ENCODE results near the gene FAXDC2. TPM values are rescaled to one million over a fixed set of nuclear protein-coding genes. Genes with fewer than 3 reads are reported as not detected.

FAXDC2 gene
- total and polyA plus RNA-seq, 2 donors (not counting 1 experiment from before 2014, with no cell fraction given): 11.9 to 20.6 TPM

DNA sequence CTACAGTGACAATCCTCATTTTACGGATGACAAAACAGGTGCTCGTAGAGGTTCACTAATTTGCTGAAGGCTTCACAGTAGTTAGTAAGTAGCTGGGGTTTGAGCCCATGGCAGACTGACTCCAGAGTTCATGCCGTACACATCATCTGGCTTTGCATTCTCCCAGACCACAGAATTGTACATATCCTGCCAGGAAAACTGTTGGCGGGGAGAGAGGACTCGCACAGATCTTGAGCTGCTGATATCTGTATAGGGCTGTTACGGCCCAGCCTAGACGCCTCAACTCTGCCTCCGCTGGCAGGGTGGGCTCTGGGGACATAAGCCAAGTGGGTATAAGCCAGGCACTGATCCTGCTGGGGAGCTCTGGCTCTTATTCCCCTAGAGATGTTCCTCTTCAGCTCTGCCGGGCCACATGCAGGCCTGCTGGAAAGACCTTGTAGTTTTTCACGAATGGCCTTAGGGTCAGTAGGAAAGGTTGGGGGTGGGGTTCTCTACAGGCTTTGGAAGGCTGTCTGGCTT, 79.0 kb downstream of the FAXDC2 start:
- Histone ChIP-seq H3K79me2 (ENCODE audit: control insufficient read depth, insufficient read depth, low read length) (peaks cover 97% of the 10 kb centered on the region), H3K27ac (ENCODE audit: insufficient read depth, low read length) (peak overlapping the region; percentile 55), H2AFZ (ENCODE audit: low read length) (no peak overlapping the region), H3K36me3 (ENCODE audit: control insufficient read depth, insufficient read depth, low read length) (no peaks in the 10 kb centered on the region), H3K9me3 (ENCODE audit: control insufficient read depth, insufficient read depth, low read depth, low read length) (no peaks in the 10 kb centered on the region), H3K4me2 (ENCODE audit: extremely low read depth, insufficient read depth, low read length) (peak overlapping the region; percentile 59), H4K20me1 (ENCODE audit: control insufficient read depth, extremely low read depth, insufficient read depth, low read length) (peaks cover 12% of the 10 kb centered on the region), H3K9ac (ENCODE audit: insufficient read depth, low read length) (no peak overlapping the region), H3K4me3 (replicated peaks in 1 of 4; ENCODE audit: control extremely low read depth in 1 of 4, insufficient read depth in 1 of 4, low read depth in 3 of 4, low read length in 4 of 4) (peak overlapping the region in 2 of 4 experiments; percentile 8 to 30), H3K4me1 (ENCODE audit: control insufficient read depth, extremely low read depth, insufficient read depth, low read length) (peaks cover 11% of the 10 kb centered on the region), H3K27me3 (ENCODE audit: control insufficient read depth, insufficient read depth, low read length) (no peaks in the 10 kb centered on the region)
- TF ChIP-seq EZH2 (IDR thresholded peaks at IDR 0.05; ENCODE audit: low read length, missing control alignments): no peak
- TF ChIP-seq, protein P1, sequence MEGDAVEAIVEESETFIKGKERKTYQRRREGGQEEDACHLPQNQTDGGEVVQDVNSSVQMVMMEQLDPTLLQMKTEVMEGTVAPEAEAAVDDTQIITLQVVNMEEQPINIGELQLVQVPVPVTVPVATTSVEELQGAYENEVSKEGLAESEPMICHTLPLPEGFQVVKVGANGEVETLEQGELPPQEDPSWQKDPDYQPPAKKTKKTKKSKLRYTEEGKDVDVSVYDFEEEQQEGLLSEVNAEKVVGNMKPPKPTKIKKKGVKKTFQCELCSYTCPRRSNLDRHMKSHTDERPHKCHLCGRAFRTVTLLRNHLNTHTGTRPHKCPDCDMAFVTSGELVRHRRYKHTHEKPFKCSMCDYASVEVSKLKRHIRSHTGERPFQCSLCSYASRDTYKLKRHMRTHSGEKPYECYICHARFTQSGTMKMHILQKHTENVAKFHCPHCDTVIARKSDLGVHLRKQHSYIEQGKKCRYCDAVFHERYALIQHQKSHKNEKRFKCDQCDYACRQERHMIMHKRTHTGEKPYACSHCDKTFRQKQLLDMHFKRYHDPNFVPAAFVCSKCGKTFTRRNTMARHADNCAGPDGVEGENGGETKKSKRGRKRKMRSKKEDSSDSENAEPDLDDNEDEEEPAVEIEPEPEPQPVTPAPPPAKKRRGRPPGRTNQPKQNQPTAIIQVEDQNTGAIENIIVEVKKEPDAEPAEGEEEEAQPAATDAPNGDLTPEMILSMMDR (conservative IDR thresholded peaks at IDR 0.05 in 1 of 2, IDR thresholded peaks at IDR 0.05 in 1 of 2; ENCODE audit: low read depth in 1 of 2, low read length in 2 of 2): no peak
- DNase-seq (ENCODE audit: low read depth in 2 of 2): peak; percentile 89 to 96

DNA sequence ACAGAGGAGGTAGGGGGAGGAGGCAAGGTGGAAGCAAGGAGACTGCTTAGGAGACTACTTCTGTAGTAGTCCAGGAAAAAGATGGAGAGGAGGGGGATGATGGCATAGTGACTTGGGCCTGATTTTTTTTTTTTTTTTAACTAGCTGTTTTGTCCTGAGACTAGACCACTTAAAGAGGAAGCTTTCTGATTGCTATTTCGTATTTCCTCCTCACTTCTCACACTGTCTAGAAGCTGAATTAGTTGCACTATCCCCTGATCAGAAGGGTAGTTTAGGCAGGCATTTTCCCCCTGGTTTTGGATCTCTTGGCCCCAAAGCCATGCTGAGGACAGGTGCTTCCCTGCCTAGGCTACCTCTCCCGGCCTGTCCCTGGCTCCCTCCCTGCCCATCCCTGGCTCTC, 80.3 kb downstream of the FAXDC2 start:
- no peak overlapping the region for H3K9ac ChIP-seq (ENCODE audit: insufficient read depth, low read length)
- H3K4me2 ChIP-seq (ENCODE audit: extremely low read depth, insufficient read depth, low read length): no peak overlapping the region
- no peak overlapping the region for H3K4me3 ChIP-seq (replicated peaks in 1 of 4; ENCODE audit: control extremely low read depth in 1 of 4, insufficient read depth in 1 of 4, low read depth in 3 of 4, low read length in 4 of 4)
- H3K79me2 ChIP-seq (ENCODE audit: control insufficient read depth, insufficient read depth, low read length): peaks cover 97% of the 10 kb centered on the region
- no peaks in the 10 kb centered on the region for H3K9me3 ChIP-seq (ENCODE audit: control insufficient read depth, insufficient read depth, low read depth, low read length)
- TF ChIP-seq EZH2 (IDR thresholded peaks at IDR 0.05; ENCODE audit: low read length, missing control alignments): no peak
- TF ChIP-seq, protein P1 (conservative IDR thresholded peaks at IDR 0.05 in 1 of 2, IDR thresholded peaks at IDR 0.05 in 1 of 2; ENCODE audit: low read depth in 1 of 2, low read length in 2 of 2): no peak
- no peak overlapping the region for H2AFZ ChIP-seq (ENCODE audit: low read length)
- no peak for DNase-seq (ENCODE audit: low read depth in 2 of 2)
- H4K20me1 ChIP-seq (ENCODE audit: control insufficient read depth, extremely low read depth, insufficient read depth, low read length): peaks cover 12% of the 10 kb centered on the region
- no peaks in the 10 kb centered on the region for H3K27me3 ChIP-seq (ENCODE audit: control insufficient read depth, insufficient read depth, low read length)
- peaks cover 9% of the 10 kb centered on the region for H3K4me1 ChIP-seq (ENCODE audit: control insufficient read depth, extremely low read depth, insufficient read depth, low read length)
- no peaks in the 10 kb centered on the region for H3K36me3 ChIP-seq (ENCODE audit: control insufficient read depth, insufficient read depth, low read length)
- no peak overlapping the region for H3K27ac ChIP-seq (ENCODE audit: insufficient read depth, low read length)

Other genes starting within 250 kb of the FAXDC2 start
- gene LARP1, start 95.2 kb downstream of the FAXDC2 start, total RNA-seq: 32.4 and 51.0 TPM in 2 replicates
- gene LARP1, start 95.2 kb downstream of the FAXDC2 start, polyA plus RNA-seq: 81.3 and 115 TPM in 2 replicates
- 50.1 and 50.7 TPM in 2 replicates for gene CNOT8, start 8.0 kb upstream of the FAXDC2 start, total RNA-seq
- 46.7 and 66.7 TPM in 2 replicates for gene CNOT8, start 8.0 kb upstream of the FAXDC2 start, polyA plus RNA-seq
- 12.1 and 13.1 TPM in 2 replicates for gene GEMIN5, start 87.6 kb upstream of the FAXDC2 start, total RNA-seq
- 7.7 and 11.2 TPM in 2 replicates for gene GEMIN5, start 87.6 kb upstream of the FAXDC2 start, polyA plus RNA-seq
- gene MRPL22, start 90.5 kb upstream of the FAXDC2 start, total RNA-seq: 16.7 and 17.8 TPM in 2 replicates
- gene MRPL22, start 90.5 kb upstream of the FAXDC2 start, polyA plus RNA-seq: 42.6 and 66.6 TPM in 2 replicates
- under 0.01 TPM in 2 replicates for gene KIF4B, start 163.2 kb upstream of the FAXDC2 start, total RNA-seq
- gene KIF4B, start 163.2 kb upstream of the FAXDC2 start, polyA plus RNA-seq: 0.01 and 0.02 TPM in 2 replicates

Data from fibroblast of lung (primary cell).